ENCODE results near the gene EIF5AL1. TPM values are rescaled to one million over a fixed set of nuclear protein-coding genes. Genes with fewer than 3 reads are reported as not detected.

The EIF5AL1 gene
- total and polyA plus RNA-seq, 2 of the 4 experiments (the other 2 are of a cell fraction): 1.1 to 1.4 TPM

GRCh38 chr10:79493806-79494205 is 18.5 kb upstream of the EIF5AL1 start:
- no peak overlapping the region for H2AK9ac ChIP-seq (replicated peaks; ENCODE audit: low read depth, low read length, poor library complexity)
- H2AFZ ChIP-seq (replicated peaks; ENCODE audit: low read length, poor library complexity): no peak overlapping the region
- DNase-seq (no peak), ATAC-seq (ENCODE audit: low read depth) (no peak)
- POLR2A ChIA-PET (ENCODE audit: unreplicated experiment): no interaction called here
- no peaks in the 10 kb centered on the region for H3K9me3 ChIP-seq (ENCODE audit: control insufficient read depth, insufficient read depth, low read length)
- dilution Hi-C loops (cut with HindIII; ENCODE audit: low sequenced_read_pairs, unreplicated experiment) (no loop called here), in situ Hi-C loops (cut with MboI; ENCODE audit: low sequenced_read_pairs) (loop anchor here (25.0 kb wide), 1 partner anchor 107 kb away; no protein-coding TSS in a partner anchor), intact Hi-C loops (cut with micrococcal nuclease) (no loop called here)
- no peak overlapping the region for H3K18ac ChIP-seq (ENCODE audit: low read depth, low read length)
- no peak overlapping the region for H3K27ac ChIP-seq (ENCODE audit: insufficient read depth, low read length)
- TF ChIP-seq POLR2A (IDR thresholded peaks at IDR 0.05; ENCODE audit: low read depth, low read length): no peak
- TF ChIP-seq CHD1 (IDR thresholded peaks at IDR 0.05; ENCODE audit: low read depth, low read length): no peak
- TF ChIP-seq CTCF (conservative IDR thresholded peaks at IDR 0.05; ENCODE audit: low read depth, low read length): no peak
- no peak for TF ChIP-seq RCOR1 (IDR thresholded peaks at IDR 0.05; ENCODE audit: insufficient replicate concordance, low read length)
- no peak for TF ChIP-seq MXI1 (IDR thresholded peaks at IDR 0.05; ENCODE audit: borderline replicate concordance, low read depth, low read length)
- TF ChIP-seq RAD21 (IDR thresholded peaks at IDR 0.05; ENCODE audit: low read length): no peak
- no peak for TF ChIP-seq RFX5 (IDR thresholded peaks at IDR 0.05; ENCODE audit: low read depth, low read length)
- TF ChIP-seq ELK1 (IDR thresholded peaks at IDR 0.05; ENCODE audit: borderline replicate concordance, low read depth, low read length): no peak
- no peak for TF ChIP-seq NFE2L2 (IDR thresholded peaks at IDR 0.05; ENCODE audit: low read depth, low read length)
- no peak for TF ChIP-seq BHLHE40 (IDR thresholded peaks at IDR 0.05; ENCODE audit: low read depth, low read length)
- H4K91ac ChIP-seq (ENCODE audit: insufficient read depth, low read depth, low read length): no peak overlapping the region
- no peak overlapping the region for H2BK15ac ChIP-seq (ENCODE audit: low read depth, low read length)
- H3K14ac ChIP-seq (replicated peaks; ENCODE audit: low read depth, low read length): no peak overlapping the region
- BruUV-seq (replicated peaks): no TSS peak
- no peak overlapping the region for H2BK5ac ChIP-seq (ENCODE audit: low read depth, low read length, poor library complexity, severe bottlenecking)
- no peak overlapping the region for H3K56ac ChIP-seq (ENCODE audit: extremely low read depth, insufficient read depth, low read length)
- no peak overlapping the region for H3K4ac ChIP-seq (ENCODE audit: low read depth, low read length)
- no peak overlapping the region for H3K9ac ChIP-seq (ENCODE audit: low read depth, low read length)
- H3K4me2 ChIP-seq (ENCODE audit: low read depth, low read length): no peak overlapping the region
- whole genome bisulfite sequencing, 2 experiments (ENCODE audit: extremely low coverage in 2 of 2, insufficient read length in 1 of 2): no CpG with 5 or more reads among the region's 1 CpG
- H3K23ac ChIP-seq (ENCODE audit: low read depth, low read length): no peak overlapping the region
- no peak overlapping the region for H4K5ac ChIP-seq (ENCODE audit: low read depth, low read length)
- CTCF ChIA-PET: no interaction called here
- H4K8ac ChIP-seq (ENCODE audit: low read depth in 2 of 2, low read length in 2 of 2): no peak overlapping the region
- H3K4me3 ChIP-seq (ENCODE audit: insufficient read depth, low read depth, low read length): no peak overlapping the region
- H3K4me1 ChIP-seq (ENCODE audit: control insufficient read depth, insufficient read depth, low read length): peaks cover 14% of the 10 kb centered on the region
- H3K27me3 ChIP-seq (ENCODE audit: control insufficient read depth, insufficient read depth, low read length): peaks cover 25% of the 10 kb centered on the region
- no peak overlapping the region for H2AK5ac ChIP-seq (ENCODE audit: low read depth, low read length)
- no peaks in the 10 kb centered on the region for H3K79me1 ChIP-seq (ENCODE audit: low read depth in 1 of 2, low read length in 2 of 2)
- peaks cover 16% of the 10 kb centered on the region for H3K9me1 ChIP-seq (ENCODE audit: insufficient read depth, low read length)
- H2BK120ac ChIP-seq (ENCODE audit: low read depth, low read length): no peak overlapping the region
- H4K20me1 ChIP-seq (ENCODE audit: insufficient read depth, low read length): no peaks in the 10 kb centered on the region
- H3K36me3 ChIP-seq (ENCODE audit: control insufficient read depth, insufficient read depth, low read length): no peaks in the 10 kb centered on the region
- H2BK20ac ChIP-seq (ENCODE audit: low read depth, low read length): no peak overlapping the region

All from IMR-90 (cell line).